Measurements from ENCODE around the gene SFTA2.

The SFTA2 gene

DNA sequence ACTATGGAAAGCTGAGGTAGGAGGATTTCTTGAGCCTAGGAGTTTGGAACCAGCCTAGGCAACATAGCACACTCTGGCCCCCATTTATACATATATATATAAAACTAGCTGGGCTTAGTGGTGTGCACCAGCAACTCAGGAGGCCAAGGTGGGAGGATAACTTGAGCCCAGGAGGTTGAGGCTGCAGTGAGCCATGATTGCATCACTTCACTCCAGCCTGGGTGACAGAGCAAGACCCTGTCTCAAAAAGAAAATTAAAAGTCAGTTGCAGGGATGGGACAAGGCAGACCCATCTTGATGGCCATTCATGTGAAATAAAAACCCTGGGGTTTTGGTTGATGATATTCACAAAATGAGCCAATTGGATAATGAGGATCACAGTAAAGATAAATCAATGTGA, 30.5 kb downstream of the SFTA2 start:
- TF ChIP-seq CTCF (IDR thresholded peaks at IDR 0.05; ENCODE audit: low read depth, low read length) = no peak
- H3K4me3 ChIP-seq (ENCODE audit: low read depth, low read length) = no peak overlapping the region

DNA sequence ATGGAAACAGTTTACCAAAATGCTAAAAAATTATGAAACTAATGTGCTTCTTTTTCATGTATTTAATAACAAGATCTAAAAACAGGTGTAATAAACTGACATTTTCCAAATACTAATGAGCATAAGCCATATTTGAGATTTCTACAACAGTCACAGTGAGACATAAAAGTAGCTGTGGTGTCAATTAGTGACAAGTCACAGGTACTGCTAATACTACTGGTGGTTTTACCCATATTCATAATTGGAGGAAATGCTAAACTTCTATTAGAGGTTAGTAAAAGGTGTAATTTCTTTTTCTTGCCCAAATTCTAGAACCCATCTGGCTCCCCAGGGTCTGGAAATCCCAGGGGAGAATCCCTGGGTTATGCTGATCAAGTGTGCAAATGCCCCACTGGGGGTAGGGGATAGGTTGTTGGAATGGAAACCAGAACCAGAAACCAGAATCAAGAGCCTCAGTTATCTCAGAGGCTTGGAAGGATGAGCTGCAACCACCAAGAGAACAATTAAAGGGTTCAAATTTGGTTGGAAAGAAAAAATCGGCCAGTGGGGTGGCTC, 31.0 kb downstream of the SFTA2 start:
- no peak for TF ChIP-seq CTCF (IDR thresholded peaks at IDR 0.05; ENCODE audit: low read depth, low read length)
- no peak overlapping the region for H3K4me3 ChIP-seq (ENCODE audit: low read depth, low read length)

DNA sequence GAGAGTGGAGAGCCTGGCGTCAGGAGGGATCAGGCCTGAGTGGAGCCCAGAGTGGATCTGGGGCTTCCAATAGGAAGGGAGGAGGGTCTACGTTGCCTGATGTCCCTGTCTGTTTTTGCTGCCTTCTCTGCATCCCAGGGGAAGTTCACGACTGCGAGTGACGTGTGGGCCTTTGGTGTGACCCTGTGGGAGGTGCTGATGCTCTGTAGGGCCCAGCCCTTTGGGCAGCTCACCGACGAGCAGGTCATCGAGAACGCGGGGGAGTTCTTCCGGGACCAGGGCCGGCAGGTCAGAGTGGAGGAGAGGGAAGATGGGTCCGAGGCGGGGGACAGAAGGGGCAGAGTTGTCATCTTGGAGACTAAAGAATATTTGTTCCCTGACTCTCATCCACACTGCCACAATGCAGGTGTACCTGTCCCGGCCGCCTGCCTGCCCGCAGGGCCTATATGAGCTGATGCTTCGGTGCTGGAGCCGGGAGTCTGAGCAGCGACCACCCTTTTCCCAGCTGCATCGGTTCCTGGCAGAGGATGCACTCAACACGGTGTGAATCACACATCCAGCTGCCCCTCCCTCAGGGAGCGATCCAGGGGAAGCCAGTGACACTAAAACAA, 33.1 kb downstream of the SFTA2 start:
- TF ChIP-seq CTCF (IDR thresholded peaks at IDR 0.05; ENCODE audit: low read depth, low read length) = no peak
- no peak overlapping the region for H3K4me3 ChIP-seq (ENCODE audit: low read depth, low read length)

- no peak for TF ChIP-seq CTCF (IDR thresholded peaks at IDR 0.05; ENCODE audit: low read depth, low read length)
- H3K4me3 ChIP-seq (ENCODE audit: low read depth, low read length) = no peak overlapping the region
Measured at GRCh38 chr6:30897882-30898281, 34.1 kb downstream of the SFTA2 start.

- no peak for TF ChIP-seq CTCF (IDR thresholded peaks at IDR 0.05; ENCODE audit: low read depth, low read length)
- no peak overlapping the region for H3K4me3 ChIP-seq (ENCODE audit: low read depth, low read length)
Measured at GRCh38 chr6:30896541-30896940, 35.4 kb downstream of the SFTA2 start.

DNA sequence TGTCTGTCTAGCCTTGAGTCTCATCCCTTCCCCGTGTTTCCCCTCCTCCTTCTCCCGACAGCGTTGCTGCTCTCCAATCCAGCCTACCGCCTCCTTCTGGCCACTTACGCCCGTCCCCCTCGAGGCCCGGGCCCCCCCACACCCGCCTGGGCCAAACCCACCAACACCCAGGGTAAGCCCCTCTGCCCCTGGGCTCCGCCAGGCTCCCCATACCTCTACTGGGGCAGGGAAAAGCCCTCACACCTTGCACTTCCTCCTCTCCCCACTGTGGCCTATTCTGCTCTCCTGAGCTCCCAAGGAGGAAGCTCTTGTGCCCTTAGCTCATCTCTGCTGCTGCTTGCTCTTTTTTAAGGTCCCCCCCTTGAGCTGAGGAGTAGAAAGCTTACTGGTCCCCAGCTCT, 36.6 kb downstream of the SFTA2 start:
- TF ChIP-seq CTCF (IDR thresholded peaks at IDR 0.05; ENCODE audit: low read depth, low read length) = no peak
- H3K4me3 ChIP-seq (ENCODE audit: low read depth, low read length) = no peak overlapping the region

- TF ChIP-seq CTCF (IDR thresholded peaks at IDR 0.05; ENCODE audit: low read depth, low read length) = no peak
- no peak overlapping the region for H3K4me3 ChIP-seq (ENCODE audit: low read depth, low read length)
Measured at GRCh38 chr6:30894935-30895334, 37.0 kb downstream of the SFTA2 start.
